ENCODE measurements around the gene CBR1.
"Not testable (repeated sequence)": the region's sequence is repeated elsewhere in the genome, so short reads cannot be mapped to it uniquely, and the experiment has no call there.

The CBR1 gene

DNA sequence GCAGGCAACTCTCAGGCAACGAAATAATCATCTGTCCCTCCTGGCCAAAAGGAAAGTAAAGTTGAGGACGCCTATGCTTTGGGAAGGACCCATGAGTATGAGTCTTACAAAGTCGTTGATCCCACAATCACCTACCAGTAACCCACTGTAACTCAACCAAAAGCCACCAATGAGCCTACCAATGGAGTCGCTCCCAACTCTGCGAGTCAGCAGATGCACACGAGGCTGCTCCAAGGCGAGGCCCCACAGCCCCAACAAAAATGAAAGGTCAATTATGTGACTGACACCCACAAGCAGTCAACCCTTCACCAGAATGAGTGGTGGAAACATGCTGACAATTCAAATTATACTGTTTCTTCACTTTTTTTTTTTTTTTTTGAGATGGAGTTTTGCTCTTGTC, 21.5 kb upstream of the CBR1 start:
- DNase-seq (ENCODE audit: low spot score): no peak

DNA sequence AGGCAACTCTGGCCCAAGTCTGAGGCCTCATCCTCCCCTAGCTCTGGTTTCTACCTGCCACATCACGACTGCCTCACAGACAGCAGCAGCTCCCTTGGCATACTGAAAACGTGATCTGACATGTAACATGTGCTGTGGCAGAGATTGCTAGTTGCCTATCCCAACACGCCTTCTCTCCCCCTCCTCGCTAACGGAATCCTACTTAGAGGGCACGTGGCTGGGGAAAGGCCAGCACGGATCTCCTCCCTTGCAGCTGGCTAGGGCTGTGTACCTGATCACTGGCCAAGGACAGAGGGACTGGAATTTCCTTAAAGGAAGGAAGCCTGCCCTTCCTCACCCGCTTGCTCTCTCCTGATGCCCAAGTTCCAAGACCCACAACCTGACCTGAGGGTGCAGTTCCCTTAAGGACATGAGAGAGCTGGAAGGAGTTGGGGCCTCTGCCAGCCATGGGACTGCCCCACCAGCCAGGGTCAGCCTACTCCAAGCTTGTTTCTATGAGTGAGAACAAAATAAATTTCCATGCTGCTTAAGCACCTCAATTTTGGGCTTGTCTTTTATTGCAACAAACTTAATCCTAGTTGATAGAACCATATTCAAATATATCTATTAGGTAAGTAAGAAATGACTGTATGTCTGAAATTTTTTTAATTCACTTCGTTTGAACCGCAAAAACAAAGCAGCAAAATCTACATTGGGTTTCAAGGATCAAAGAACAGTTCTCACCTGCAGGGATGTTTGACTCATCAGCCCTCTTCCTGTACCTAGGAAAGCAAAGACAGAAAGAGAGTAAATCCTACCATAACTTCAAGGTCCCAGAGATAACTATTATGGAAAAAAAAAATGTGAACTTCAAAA, 16.7 kb upstream of the CBR1 start:
- DNase-seq (ENCODE audit: low spot score): no peak

GRCh38 chr21:36053715-36054062, 16.1 kb upstream of the CBR1 start:
- DNase-seq (ENCODE audit: low spot score): no peak

GRCh38 chr21:36055551-36055950, 14.3 kb upstream of the CBR1 start:
- no peak for DNase-seq (ENCODE audit: low spot score)

- DNase-seq (ENCODE audit: low spot score): peak; percentile 56
These were observed 10.0 kb upstream of the CBR1 start for GRCh38 chr21:36059823-36060158.

GRCh38 chr21:36060159-36060921, 9.5 kb upstream of the CBR1 start, which contains the start of gene SETD4:
Gene SETD4 (minus strand): TSS chr21:36060526. CDS start chr21:36058888, 1,638 bp downstream.
- DNase-seq (ENCODE audit: low spot score): peak; percentile 96

DNA sequence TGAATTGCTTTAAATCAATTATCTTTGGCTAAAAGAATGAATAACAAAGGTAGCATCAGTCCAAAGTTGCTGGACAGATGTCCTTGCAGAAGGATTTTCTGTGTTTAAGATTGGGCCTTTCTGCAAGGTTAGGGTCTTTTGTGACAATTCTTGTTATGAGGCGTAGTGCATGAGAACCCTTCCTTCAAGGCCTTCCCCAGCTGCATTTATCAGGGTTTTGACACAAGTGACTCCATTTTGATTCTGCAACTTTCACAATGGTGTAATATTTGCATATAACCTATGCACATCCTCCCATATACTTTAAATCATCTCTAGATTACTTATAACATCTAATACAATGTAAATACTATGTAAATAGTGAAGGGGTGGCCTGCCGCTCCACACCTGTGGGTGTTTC, 8.4 kb upstream of the CBR1 start:
- no peak for DNase-seq (ENCODE audit: low spot score)

DNA sequence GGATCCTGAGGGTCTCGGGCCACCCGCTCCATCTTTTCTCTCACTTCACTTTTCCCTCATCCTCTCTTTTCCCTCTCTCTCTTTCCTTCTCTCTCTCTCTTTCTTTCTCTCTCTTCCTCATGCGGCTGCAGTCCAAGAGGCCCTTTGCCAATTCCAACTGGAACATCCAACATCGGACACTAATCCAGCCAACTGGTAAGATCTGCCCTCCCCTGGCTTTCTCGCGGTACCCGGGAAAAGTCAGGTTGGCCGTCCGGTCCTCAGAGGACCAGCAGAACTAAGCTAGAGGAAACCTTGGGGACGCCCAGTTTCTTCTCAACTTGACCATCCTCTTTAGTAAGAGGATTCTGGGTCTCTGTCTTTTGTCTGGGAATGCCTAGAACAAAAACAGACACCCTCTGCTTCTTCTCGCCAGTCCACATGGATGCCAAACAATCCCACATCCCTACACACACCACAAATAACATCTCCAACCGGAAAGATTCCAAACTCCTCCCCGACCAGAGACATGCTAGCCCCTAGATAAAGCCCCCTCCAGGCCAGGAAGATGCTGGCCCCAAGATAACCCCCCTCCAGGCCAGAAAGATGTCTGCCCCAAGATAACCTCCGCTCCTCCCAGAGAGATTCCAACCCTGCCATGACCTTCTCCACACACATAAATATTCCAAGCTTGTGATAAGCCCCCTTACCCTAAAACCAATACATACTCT, 6.3 kb upstream of the CBR1 start:
- no peak for DNase-seq (ENCODE audit: low spot score)

GRCh38 chr21:36064085-36064460, 5.8 kb upstream of the CBR1 start:
- no peak for DNase-seq (ENCODE audit: low spot score)

DNA sequence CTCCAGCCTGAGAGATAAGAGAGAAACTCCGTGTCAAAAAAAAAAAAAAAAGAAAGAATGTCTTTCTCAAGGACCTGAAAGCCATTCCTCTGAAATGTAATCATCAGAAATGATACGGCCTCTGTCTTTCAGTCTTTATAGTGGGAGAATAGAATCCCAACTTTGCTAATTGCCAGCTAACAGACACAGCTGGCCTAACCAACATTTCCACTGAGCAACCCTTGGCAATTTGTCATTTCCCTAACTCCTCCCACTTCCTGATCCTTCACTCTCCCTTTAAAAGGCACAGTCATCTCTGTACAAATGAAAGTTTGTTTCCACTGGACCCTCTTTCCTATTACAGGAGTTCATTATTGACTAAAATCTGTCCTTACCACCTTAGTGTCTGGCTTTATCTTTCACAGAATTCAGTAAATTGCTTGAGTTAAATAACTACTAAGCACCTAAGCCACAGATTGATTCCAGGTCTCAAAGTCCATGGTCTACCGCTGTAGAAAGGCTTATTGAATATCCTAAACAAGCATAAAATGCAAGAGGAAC, 4.3 kb upstream of the CBR1 start:
- DNase-seq (ENCODE audit: low spot score): peak; percentile 48

DNA sequence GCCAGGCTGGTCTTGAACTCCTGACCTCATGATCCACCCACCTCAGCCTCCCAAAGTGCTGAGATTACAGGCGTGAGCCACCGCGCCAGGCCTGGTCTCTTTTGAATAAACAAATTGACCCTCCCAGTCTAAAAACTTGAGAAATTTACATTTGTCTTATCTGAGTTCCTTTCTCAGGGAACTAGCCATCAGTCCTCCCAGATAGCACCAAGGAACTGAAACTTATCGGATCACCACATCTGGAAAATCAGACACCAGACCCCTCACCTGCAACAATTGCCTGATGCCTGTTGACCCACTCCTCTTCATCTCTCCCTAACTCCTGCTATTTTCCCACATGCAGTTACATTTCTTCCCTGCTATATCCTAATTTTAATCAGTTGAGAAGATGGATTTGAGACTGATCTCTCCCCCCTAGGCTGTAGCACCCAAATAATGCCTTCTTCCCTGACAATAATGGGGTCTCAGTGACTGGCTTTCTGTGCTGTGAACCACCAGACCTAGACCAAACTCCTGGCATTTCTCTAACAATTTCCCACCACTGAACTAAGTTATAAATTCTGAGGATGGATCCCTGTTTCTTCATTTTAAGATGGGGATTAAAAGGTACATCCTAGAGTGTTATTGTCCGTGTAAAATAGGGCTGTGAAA, 951 bp upstream of the CBR1 start:
- DNase-seq (ENCODE audit: low spot score): no peak

- DNase-seq (ENCODE audit: low spot score): no peak
These were observed 1.2 kb downstream of the CBR1 start for GRCh38 chr21:36070999-36071398.

- no peak for DNase-seq (ENCODE audit: low spot score)
These were observed 2.8 kb downstream of the CBR1 start for GRCh38 chr21:36072453-36073162.

DNA sequence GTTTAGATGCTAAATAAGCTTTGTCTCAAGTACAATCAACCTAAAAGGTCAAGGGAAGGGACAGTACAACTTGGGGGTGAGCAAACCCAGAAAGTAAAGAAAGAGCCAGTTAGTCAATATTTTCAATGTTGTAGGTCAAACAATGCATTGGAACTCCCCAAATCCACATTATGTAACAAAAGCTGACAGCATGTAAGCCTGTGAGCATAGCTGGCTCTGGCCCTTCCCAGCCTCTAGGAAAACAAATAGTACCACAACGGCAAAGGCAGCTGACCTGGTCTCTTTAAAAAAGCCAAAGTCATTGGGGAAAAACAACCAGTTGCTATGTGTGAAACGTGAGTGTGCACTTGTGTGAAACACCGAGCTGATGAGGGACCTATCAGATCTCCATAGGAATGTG, 3.4 kb downstream of the CBR1 start:
- no peak for DNase-seq (ENCODE audit: low spot score)

GRCh38 chr21:36073911-36074310, 4.1 kb downstream of the CBR1 start:
- DNase-seq (ENCODE audit: low spot score): not testable (repeated sequence)

GRCh38 chr21:36075171-36075570, 5.3 kb downstream of the CBR1 start:
- no peak for DNase-seq (ENCODE audit: low spot score)

DNA sequence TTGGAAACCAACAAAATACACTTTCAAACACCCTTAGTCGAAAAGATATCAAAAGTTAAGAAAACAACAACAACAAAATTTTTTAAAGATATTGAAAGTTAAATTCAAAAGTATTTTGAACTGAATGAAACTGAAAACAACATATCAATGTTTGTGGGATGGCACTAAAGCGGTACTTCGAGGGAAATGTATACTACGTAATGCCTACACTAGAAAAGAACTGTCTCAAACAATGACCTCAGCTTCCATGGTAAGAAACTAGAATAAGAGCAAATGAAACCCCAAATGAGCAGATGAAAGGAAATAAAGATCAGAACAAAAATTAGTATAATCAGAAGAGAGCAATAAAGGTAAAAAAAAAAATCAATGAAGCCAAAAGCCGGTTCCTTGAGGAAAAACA, 6.1 kb downstream of the CBR1 start:
- DNase-seq (ENCODE audit: low spot score): no peak

DNA sequence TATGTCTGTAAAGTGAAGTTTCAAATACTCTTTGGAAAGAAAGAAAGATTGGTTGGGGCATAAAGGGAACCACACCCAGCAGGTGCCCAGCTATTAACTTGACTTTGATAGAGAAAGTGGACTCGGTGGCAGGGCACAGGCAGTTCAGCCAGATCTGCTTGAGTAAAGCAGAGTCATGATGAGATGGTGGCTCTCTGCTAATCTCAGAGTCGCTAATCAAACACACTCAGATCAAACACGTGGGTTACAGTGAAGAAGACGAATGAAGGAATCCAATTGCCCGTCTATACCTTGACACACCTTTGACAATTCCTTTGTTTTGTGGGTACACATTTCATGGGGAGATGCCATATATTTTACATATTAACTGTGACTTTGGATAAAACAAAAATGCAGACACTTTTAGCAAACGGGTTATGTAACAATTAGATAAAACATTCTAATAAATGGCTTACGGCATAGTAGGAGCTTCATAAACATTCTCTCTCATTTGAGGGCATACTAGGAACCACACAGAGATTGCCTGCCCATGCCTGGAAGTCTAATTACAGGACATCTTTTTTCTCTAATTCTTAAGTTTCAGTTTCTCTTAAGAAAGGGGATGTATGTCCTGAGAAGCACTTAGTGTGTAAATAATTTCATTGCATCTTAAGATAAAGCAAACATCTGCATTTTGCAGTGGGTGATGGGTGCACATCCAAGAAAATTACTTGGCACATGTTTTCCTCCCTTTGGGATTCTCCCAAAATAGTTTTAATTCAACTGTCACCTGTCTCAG, 7.2 kb downstream of the CBR1 start:
- DNase-seq (ENCODE audit: low spot score): no peak

GRCh38 chr21:36077758-36078157, 7.9 kb downstream of the CBR1 start:
- no peak for DNase-seq (ENCODE audit: low spot score)

GRCh38 chr21:36079010-36079649, 9.3 kb downstream of the CBR1 start:
- no peak for DNase-seq (ENCODE audit: low spot score)

Measured in AG08396 (cell line).